NOMO-1 (cell line): ENCODE measurements around the gene DKC1.

Experiments used
- DNase-seq, 2 experiments: peaks; one replicate each; lab custom pipeline; 2025; ENCODE audit not compliant: unreplicated experiment in 2 of 2; lab: John Stamatoyannopoulos, UW

DKC1 gene

GRCh38 chrX:154735695-154736393 is 26.8 kb upstream of the DKC1 start:
- no peak for DNase-seq

GRCh38 chrX:154737136-154737535 is 25.5 kb upstream of the DKC1 start:
- DNase-seq: no peak

- DNase-seq: peak in 1 of 2 experiments; percentile 46
These were observed 24.5 kb upstream of the DKC1 start for GRCh38 chrX:154738011-154738738.

GRCh38 chrX:154739952-154740465 is 22.7 kb upstream of the DKC1 start:
- DNase-seq: peak; percentile 23 to 25

GRCh38 chrX:154742613-154743012 is 20.1 kb upstream of the DKC1 start:
- no peak for DNase-seq

DNA sequence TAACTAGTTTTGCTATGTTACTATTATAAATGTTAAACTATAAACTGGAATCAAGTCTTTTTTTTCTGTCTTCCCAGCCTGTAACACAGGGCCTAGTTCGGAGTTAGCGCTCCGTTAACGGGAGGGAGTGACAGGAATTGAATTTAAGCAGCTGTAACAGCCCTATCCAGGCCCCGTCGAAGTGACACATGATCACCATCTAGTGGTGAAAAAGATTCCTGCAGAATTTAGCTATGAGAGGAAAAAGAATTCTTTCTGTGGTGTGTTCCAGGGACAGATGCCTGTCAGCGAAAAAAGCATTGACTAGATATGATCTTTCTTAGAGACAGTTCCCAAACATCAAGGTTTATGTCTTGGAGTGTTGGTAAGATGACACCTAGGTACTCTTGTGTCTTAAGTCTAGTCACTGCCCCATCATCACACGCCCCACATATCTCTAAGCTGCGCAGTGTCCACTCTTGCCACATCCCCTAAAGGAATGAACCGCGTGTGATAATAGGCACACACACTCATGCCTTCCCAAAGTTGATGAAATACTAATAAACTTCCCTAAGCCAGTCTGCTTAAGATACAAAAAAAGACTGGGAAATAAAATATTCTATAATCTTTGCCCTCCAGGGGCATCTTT is 13.8 kb upstream of the DKC1 start:
- peak; percentile 22 to 59 for DNase-seq

DNA sequence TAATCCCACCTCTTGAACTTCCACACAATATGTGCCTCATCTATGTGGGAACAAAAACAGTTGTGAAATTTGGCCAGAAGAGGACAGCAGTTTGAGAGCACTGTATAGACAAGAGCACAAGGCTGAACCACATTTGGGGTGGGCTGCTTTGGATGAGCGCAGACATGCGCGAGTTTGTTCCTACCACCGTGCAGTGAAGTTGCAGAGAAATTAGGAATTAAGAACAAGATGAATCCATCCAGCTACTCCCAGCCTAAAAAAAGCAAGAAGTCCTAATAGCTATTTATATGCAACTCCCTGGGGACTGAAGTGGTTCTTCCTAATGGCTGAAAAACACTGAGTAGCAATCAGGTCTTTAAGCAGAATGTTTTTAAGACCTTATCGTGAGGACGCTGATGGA is 12.8 kb upstream of the DKC1 start:
- DNase-seq: no peak

DNA sequence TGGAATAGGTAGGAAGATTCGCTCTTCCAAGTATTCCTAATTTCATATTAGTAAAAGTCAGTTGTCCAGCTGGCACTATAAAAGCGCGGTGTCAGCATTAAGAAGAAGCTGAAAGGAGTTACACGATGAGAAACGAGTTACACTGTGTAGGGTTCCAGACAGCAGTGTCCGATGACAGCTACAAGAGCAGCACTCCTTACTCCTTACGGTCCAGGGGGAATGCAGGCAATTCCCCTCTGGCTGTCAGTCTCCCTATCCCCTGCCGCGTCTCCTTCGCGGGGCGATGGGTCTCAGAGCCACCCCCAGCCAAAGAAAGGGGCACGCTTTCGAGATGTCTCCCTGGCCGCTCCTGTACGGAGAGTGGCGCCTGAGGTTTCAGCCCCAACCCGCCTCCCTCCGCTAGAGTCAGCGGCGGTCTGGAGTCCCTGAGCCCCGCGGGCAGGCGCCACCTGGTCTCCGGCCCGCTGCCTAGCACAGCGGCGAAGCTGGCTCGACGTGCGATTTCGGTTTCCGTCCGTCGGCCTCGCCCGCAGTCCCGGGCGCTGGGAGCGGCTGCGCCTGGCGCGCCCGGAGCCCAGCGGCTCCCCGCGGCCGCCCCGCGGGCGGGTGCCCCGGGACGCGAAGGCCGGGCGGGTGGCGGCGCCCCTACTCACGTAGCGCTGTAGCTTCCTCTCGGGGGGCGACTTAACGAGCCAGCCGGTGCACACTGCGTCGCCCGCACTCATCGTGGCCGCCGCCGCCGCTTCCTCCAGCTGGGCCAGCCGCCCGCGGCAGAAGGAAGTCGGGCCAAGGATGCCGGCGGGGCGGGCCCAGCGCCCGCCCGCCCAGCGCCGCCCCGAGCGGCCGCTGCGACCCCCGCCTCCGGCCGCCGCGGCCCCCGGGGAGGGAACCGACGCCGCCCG is 12.1 kb upstream of the DKC1 start, which contains the start of gene GAB3:
TSS of gene GAB3 (minus strand) at position 777 of the 902 bp plus-strand sequence. CDS start at position 725, 52 bp downstream.
- DNase-seq: peak; percentile 11 to 39

- DNase-seq: peak; percentile 21 to 23
These were observed 11.4 kb upstream of the DKC1 start for GRCh38 chrX:154751203-154751668.

DNA sequence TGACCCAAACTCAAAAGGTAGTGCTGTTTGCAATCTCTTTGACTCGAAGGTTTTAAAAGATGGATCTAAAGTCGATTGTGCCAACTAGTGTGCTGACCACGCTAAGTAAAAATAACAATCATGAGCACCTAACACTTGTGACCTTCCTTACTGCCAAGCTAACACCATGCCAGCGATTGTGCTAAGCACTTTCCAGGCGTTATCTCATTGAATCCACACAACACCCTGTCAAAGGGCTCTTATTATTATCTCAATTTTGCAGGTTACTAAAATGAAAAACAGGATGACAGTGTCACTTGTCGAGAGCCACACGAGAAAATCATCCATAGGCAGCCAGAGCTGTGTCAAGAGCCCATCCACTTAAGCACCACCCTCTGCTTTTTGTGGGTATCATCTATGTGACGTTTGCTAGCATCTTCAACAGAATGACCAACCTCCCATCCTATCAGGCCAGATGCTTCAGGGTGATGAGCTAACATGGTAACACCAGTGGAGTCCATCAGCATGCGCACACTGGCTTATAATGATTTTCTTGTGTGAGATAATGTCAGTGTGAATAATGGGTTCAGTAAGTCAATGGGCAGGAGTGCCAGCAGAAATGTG is 10.9 kb upstream of the DKC1 start:
- no peak for DNase-seq

- DNase-seq: no peak
These were observed 4.0 kb upstream of the DKC1 start for GRCh38 chrX:154758696-154759095.

GRCh38 chrX:154761977-154762536 is 607 bp upstream of the DKC1 start:
- DNase-seq: no peak

- no peak for DNase-seq
These were observed 12.0 kb downstream of the DKC1 start for GRCh38 chrX:154774622-154775021.

DNA sequence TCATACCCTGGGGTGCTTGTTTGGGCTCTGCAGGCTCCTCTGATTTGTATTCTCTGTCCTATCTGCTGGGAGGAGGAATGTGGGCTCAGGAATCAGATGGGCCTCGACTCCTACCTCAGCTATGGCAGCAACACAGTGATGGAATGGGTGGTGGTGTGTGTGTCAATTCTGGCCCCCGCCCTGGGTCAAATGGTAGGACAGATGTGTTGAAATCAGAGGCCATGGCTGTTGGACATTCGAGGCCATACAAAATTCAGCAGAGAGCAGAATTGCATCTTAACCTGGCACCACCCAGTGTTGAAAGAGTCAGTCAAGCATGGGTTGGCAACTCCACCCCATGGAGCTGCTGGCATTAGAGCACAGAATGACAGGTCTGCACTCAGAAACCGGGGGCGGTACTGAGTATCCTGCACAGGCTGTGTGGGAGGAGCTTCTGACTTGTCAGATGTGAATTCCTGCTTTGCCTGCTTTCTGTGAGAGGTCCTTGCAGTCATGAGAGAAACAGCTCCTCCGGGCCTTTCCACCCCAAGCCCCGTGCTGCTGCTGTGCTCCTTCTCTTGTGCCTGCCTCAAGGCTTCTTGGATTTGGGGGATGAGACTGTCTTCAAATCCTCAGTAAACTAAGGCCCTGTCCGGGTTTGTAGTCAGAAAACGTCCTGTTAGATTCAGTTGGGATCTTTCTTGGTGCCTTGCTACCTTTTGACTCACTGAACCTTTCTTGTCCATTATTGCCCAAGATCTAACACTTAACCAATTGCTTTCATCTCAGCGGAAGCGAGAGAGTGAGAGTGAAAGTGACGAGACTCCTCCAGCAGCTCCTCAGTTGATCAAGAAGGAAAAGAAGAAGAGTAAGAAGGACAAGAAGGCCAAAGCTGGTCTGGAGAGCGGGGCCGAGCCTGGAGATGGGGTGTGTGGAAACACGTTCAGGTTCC is 13.0 kb downstream of the DKC1 start:
- DNase-seq: no peak

DNA sequence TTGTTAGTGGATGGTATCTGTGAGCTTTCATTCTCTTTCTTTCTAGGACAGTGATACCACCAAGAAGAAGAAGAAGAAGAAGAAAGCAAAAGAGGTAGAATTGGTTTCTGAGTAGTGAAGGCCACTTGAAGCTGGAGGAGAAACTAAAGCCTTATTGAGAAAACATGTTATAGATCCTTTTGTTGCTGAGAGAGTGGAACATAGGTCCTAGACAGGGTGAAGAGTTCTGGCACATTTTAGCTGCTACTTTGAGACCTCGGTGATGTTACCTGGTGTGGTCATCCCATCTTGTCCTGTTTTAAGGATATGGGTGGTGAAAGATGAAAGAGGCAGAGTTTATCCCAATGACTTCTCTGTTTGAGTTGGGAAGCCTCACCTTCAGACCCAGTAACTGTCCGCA is 14.1 kb downstream of the DKC1 start:
- DNase-seq: no peak

DNA sequence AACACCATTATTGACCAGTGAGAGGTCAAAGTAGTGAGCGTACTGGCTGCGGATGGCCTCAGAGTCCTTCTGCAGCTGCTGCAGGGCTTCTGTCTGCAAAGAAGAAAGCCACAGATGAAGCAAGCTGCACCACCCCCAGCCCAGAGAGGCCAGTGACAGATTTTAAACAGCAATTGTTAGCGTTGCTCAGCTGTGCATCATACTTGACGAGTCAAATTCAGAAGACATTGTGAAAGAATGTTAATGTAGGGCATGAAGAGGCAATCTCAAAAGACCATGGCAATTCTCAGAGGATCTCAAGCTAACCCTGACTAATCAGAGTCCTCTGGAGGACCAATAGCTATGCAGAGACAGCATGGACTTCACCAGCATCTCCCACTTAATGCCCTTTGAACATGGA is 16.6 kb downstream of the DKC1 start:
- peak in 1 of 2 experiments; percentile 6 for DNase-seq

DNA sequence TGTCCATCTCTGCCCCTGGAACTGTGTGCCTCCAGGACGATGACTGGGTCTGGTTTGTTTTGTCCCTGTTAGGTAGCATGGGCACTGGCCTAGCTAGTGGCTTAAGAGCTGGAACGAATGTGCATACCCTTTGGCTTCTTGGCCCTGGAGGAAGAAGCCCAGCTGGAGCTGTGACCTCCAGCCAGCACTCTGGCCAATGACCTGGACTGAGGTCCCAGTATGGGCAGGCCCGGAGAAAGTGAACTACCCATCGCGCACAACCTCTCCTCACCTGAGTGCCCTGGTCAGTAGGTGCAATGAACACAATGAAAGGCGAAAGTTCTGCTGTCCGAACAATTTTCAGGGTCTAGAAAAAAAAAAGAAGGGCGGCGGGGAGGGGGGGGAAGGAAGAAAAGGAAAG is 18.3 kb downstream of the DKC1 start:
- DNase-seq: no peak

GRCh38 chrX:154784149-154784995 is 21.7 kb downstream of the DKC1 start:
- DNase-seq: peak; percentile 21 to 29
